ENCODE results near the gene FKRP.

Gene FKRP

GRCh38 chr19:46724468-46724867 lies 21.4 kb upstream of the FKRP start:
- no peak for ATAC-seq
- TF ChIP-seq POU6F1 (CRISPR knock-in tag; IDR thresholded peaks at IDR 0.05; ENCODE audit: borderline replicate concordance, low read depth) (no peak), ZFP3 (CRISPR knock-in tag; IDR thresholded peaks at IDR 0.05) (no peak), OSR1 (CRISPR knock-in tag; IDR thresholded peaks at IDR 0.05) (no peak), ZC3H10 (CRISPR knock-in tag; IDR thresholded peaks at IDR 0.05) (no peak), CSRNP3 (CRISPR knock-in tag; IDR thresholded peaks at IDR 0.05) (no peak), SNAI2 (CRISPR knock-in tag; IDR thresholded peaks at IDR 0.05) (no peak), RARB (CRISPR knock-in tag; IDR thresholded peaks at IDR 0.05) (no peak), ISL1 (CRISPR knock-in tag; IDR thresholded peaks at IDR 0.05) (no peak), ZFP30 (CRISPR knock-in tag; IDR thresholded peaks at IDR 0.05) (no peak), ZNF8 (CRISPR knock-in tag; IDR thresholded peaks at IDR 0.05) (no peak), ESRRG (CRISPR knock-in tag; IDR thresholded peaks at IDR 0.05) (no peak), PPARA (CRISPR knock-in tag; IDR thresholded peaks at IDR 0.05; ENCODE audit: borderline replicate concordance) (no peak), ZNF565 (CRISPR knock-in tag; conservative IDR thresholded peaks at IDR 0.05; ENCODE audit: low read depth) (no peak)

- no peak for TF ChIP-seq PPARA (CRISPR knock-in tag; IDR thresholded peaks at IDR 0.05; ENCODE audit: borderline replicate concordance)
- TF ChIP-seq ZC3H10 (CRISPR knock-in tag; IDR thresholded peaks at IDR 0.05): no peak
- TF ChIP-seq CSRNP3 (CRISPR knock-in tag; IDR thresholded peaks at IDR 0.05): no peak
- no peak for TF ChIP-seq ZFP3 (CRISPR knock-in tag; IDR thresholded peaks at IDR 0.05)
- TF ChIP-seq ARNTL (CRISPR knock-in tag; IDR thresholded peaks at IDR 0.05; ENCODE audit: borderline replicate concordance, low read depth): no peak
- no peak for TF ChIP-seq TOX (CRISPR knock-in tag; IDR thresholded peaks at IDR 0.05; ENCODE audit: borderline replicate concordance)
- no peak for TF ChIP-seq RARB (CRISPR knock-in tag; IDR thresholded peaks at IDR 0.05)
- no peak for TF ChIP-seq ZFP30 (CRISPR knock-in tag; IDR thresholded peaks at IDR 0.05)
- TF ChIP-seq ZNF70 (CRISPR knock-in tag; IDR thresholded peaks at IDR 0.05): no peak
- TF ChIP-seq TSHZ2 (CRISPR knock-in tag; IDR thresholded peaks at IDR 0.05): no peak
- TF ChIP-seq GLIS3 (CRISPR knock-in tag; IDR thresholded peaks at IDR 0.05): no peak
- no peak for TF ChIP-seq OSR1 (CRISPR knock-in tag; IDR thresholded peaks at IDR 0.05)
- TF ChIP-seq POU6F1 (CRISPR knock-in tag; IDR thresholded peaks at IDR 0.05; ENCODE audit: borderline replicate concordance, low read depth): no peak
- no peak for TF ChIP-seq BACH2 (CRISPR knock-in tag; IDR thresholded peaks at IDR 0.05; ENCODE audit: borderline replicate concordance)
- TF ChIP-seq ESRRG (CRISPR knock-in tag; IDR thresholded peaks at IDR 0.05): no peak
- TF ChIP-seq PATZ1 (CRISPR knock-in tag; IDR thresholded peaks at IDR 0.05; ENCODE audit: borderline replicate concordance): no peak
- no peak for ATAC-seq
Measured at GRCh38 chr19:46725036-46725820, 20.6 kb upstream of the FKRP start.
